HUDEP-2 (cell line): Measurements from ENCODE around the gene JAM2.

Experiments used
- DNase-seq, 76 experiments: peaks; one replicate each; lab custom pipeline; 2025; ENCODE audit not compliant: unreplicated experiment in 76 of 76; lab: John Stamatoyannopoulos, UW

JAM2 gene

GRCh38 chr21:25760677-25761076 lies 121.6 kb downstream of the JAM2 start:
- DNase-seq = no peak

- DNase-seq = no peak
These were observed 125.0 kb downstream of the JAM2 start for GRCh38 chr21:25764065-25764464.
